IgD-negative memory B cell (primary cell): ENCODE results near the gene P2RY2. TPM values are rescaled to one million over a fixed set of nuclear protein-coding genes. Genes with fewer than 3 reads are reported as not detected.

Experiments
- H3K27ac Mint-ChIP-seq, 3 donors: one replicate each; pipeline ENCODE4 v1.8.0; 2020 to 2022; ENCODE audit warnings: mild to moderate bottlenecking in 3 of 3, mixed read lengths in 3 of 3, moderate library complexity in 1 of 3
- H3K27me3 Mint-ChIP-seq: one replicate; pipeline ENCODE4 v1.8.0; 2021; ENCODE audit warnings: mixed read lengths
- H3K36me3 Mint-ChIP-seq: one replicate; pipeline ENCODE4 v1.8.0; 2020; ENCODE audit warnings: mild to moderate bottlenecking, mixed read lengths
- H3K4me1 Mint-ChIP-seq, 3 donors: one replicate each; pipeline ENCODE4 v1.8.0; 2020 to 2022; ENCODE audit warnings: mixed read lengths in 3 of 3, mild to moderate bottlenecking in 1 of 3
- H3K4me3 Mint-ChIP-seq, 4 donors: one replicate each; pipeline ENCODE4 v1.8.0; 2020 to 2022; ENCODE audit warnings: mild to moderate bottlenecking in 4 of 4, mixed read lengths in 4 of 4, moderate library complexity in 3 of 4
- H3K9me3 Mint-ChIP-seq, 3 donors: one replicate each; pipeline ENCODE4 v1.8.0; 2020 to 2021; ENCODE audit warnings: mixed read lengths in 3 of 3, mild to moderate bottlenecking in 1 of 3
- polyA plus RNA-seq: library from polyadenylated mRNA; unstranded; fragments of 300-500 nt; fragmentation: Illumina TruSeq; gene quantifications from one replicate; pipeline ENCODE4 v1.2.3, GENCODE V29; 2021

P2RY2 gene
- polyA plus RNA-seq, result 0.13 TPM

DNA sequence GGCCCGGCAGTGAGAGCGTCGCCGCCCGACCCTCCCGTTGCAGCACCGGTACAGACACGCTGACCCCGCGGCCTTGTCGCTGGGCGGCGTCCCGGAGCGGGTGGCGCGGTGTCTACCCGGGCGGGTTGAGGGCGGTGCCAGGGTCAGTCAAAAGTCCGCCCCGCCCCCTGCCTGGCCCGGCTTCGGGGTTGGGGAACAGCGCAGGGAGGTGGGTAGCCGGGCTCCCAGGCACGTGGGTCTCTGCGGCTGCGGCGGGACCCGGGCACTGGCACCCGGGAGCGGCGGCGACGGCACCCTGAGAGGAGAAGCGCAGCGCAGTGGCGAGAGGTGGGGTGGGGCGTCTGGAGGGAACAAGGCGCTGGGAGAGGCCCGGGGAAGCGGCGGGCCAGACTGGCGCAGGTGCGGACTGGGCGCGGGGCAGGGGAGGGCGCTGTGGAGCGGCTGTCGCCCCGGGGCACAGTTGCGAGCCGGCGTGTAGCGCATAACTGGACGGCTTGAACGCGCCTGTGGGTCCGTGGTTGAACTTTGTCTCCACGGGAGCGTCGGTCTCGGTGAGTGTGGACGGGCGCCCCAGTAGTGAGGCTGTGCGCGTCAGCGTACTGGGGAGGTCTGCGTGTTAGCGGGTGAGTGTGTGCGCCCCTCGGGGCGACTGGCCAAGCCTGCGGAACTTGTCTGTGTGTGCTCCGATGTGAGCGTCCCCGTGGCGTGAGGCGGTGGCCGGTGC lies at the start of gene P2RY2:
Gene P2RY2 (plus strand): TSS at position 176 of the 724 bp plus-strand sequence. CDS start 15,879 bp downstream, outside the sequence.
- peaks cover 9 to 16% (median 10%) of the 10 kb centered on the region in 3 donors for H3K4me1 Mint-ChIP-seq
- peak within 1 kb of the TSS in 2 of 3 donors; percentile 18 to 57 for H3K27ac Mint-ChIP-seq
- H3K36me3 Mint-ChIP-seq, result peaks cover 1% of the 10 kb centered on the region
- peak within 1 kb of the TSS; percentile 51 to 88 (median 76) for H3K4me3 Mint-ChIP-seq
- no peaks in the 10 kb centered on the region for H3K9me3 Mint-ChIP-seq
- H3K27me3 Mint-ChIP-seq, result peaks cover 7% of the 10 kb centered on the region

- peaks cover 5% of the 10 kb centered on the region for H3K36me3 Mint-ChIP-seq
- no peaks in the 10 kb centered on the region for H3K9me3 Mint-ChIP-seq
- H3K4me1 Mint-ChIP-seq, result peaks cover 25 to 37% (median 33%) of the 10 kb centered on the region in 3 donors
- no peaks in the 10 kb centered on the region for H3K27me3 Mint-ChIP-seq
- H3K4me3 Mint-ChIP-seq, result no peak overlapping the region
- peak overlapping the region in 1 of 3 donors; percentile 33 for H3K27ac Mint-ChIP-seq
These were observed 49.0 kb upstream of the P2RY2 start for GRCh38 chr11:73168925-73169579.

GRCh38 chr11:73170140-73170539 lies 47.9 kb upstream of the P2RY2 start:
- Mint-ChIP-seq H3K4me1 (peaks cover 20 to 37% (median 31%) of the 10 kb centered on the region in 3 donors), H3K27me3 (no peaks in the 10 kb centered on the region), H3K36me3 (peaks cover 8% of the 10 kb centered on the region), H3K9me3 (no peaks in the 10 kb centered on the region), H3K4me3 (no peak overlapping the region), H3K27ac (no peak overlapping the region)

DNA sequence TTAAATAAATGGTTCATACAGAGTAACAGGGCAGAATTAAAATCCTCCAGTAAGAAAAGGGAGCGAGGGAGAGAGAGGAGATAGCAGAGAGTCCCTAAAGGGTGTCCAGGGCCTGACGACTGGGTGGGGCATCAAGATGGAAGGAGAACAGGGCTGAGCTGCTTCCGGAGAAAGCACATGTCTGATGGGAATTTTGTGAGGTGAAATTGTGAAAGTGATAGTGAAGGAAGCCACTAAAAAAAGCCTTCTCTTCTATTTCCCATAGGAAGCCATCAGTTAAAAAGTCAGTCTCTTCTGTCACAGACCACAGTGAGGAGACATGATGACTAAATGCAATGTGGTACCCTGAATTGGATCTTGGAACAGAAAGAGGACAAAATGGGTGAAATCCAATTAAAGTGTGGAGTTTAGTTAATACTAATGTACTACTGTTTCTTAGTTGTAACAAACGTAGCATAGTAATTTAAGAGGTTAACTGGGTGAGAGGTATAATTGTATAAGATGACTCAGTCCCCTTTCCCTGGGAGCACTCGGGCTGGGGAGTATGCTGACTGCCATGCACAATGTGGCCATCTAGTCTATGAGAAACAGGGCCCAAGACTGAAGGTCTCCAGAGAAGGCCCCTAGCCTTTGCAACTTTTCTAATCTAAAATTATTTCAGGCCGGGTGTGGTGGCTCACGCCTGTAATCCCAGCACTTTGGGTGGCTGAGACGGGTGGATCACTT lies 46.5 kb upstream of the P2RY2 start:
- no peaks in the 10 kb centered on the region for H3K9me3 Mint-ChIP-seq
- H3K27ac Mint-ChIP-seq, result peak overlapping the region in 1 of 3 donors; percentile 54
- H3K4me1 Mint-ChIP-seq, result peaks cover 29 to 44% (median 36%) of the 10 kb centered on the region in 3 donors

DNA sequence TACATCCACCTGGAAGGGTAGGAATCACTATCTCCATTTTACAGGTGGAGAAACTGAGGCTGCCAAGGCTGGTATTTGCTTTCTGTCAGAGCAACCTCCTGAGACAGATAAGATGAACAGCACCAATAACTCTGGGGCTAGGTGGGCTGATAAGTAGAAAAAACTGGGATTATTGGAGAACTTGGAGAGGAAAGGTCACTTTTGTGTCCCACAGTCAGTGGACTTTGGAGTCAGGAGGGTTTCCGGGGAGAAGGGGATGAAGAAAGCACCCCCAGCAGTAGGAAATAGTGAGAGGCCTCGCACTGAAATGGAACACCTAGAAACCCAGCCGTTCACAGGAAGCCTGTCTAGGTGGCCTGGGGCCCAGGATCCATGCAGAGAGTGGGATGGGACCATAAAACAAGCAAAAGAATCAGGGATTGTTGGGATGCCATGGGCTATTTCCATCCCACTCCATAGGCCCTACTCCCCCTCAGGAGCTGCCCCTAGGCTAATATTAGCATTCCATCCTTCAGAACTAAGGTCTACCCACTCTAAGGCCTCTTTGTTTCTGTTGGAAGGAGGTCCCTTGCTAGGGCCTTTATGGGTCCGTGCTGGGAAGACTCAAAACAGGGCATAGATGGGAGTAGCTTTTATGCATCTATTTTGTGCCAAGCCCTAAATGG lies 45.0 kb upstream of the P2RY2 start:
- Mint-ChIP-seq H3K9me3 (no peaks in the 10 kb centered on the region), H3K27me3 (no peaks in the 10 kb centered on the region), H3K27ac (no peak overlapping the region), H3K4me1 (peaks cover 33 to 45% (median 38%) of the 10 kb centered on the region in 3 donors), H3K4me3 (no peak overlapping the region), H3K36me3 (peaks cover 6% of the 10 kb centered on the region)

More for the DNA sequence above, 46.5 kb upstream of the P2RY2 start:
- Mint-ChIP-seq H3K4me3 (peak overlapping the region in 1 of 4 donors; percentile 5), H3K36me3 (peaks cover 6% of the 10 kb centered on the region), H3K27me3 (no peaks in the 10 kb centered on the region)

GRCh38 chr11:73173755-73174494 lies 44.2 kb upstream of the P2RY2 start:
- Mint-ChIP-seq H3K4me1 (peaks cover 32 to 44% (median 34%) of the 10 kb centered on the region in 3 donors), H3K27me3 (no peaks in the 10 kb centered on the region), H3K36me3 (peaks cover 6% of the 10 kb centered on the region), H3K4me3 (peak overlapping the region in 2 of 4 donors; percentile 8 to 47), H3K27ac (no peak overlapping the region), H3K9me3 (no peaks in the 10 kb centered on the region)

DNA sequence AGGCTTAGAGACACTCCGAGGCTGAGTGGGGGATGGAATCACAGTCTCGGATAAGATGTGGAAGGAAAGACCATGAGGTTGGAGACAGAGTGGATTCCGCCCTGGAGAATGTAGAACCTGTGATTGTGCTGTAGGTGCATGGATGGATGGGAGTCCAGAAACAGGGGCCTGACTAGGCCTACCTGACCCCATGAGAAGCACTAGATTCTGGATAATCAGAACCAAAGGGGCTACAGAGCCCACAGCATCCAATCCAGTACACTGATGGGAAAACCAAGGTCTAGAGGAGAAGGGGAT lies 43.6 kb upstream of the P2RY2 start:
- peaks cover 3% of the 10 kb centered on the region for H3K36me3 Mint-ChIP-seq
- no peaks in the 10 kb centered on the region for H3K27me3 Mint-ChIP-seq
- H3K4me1 Mint-ChIP-seq, result peaks cover 32 to 41% (median 34%) of the 10 kb centered on the region in 3 donors
- no peaks in the 10 kb centered on the region for H3K9me3 Mint-ChIP-seq
- H3K4me3 Mint-ChIP-seq, result peak overlapping the region in 1 of 4 donors; percentile 47
- H3K27ac Mint-ChIP-seq, result no peak overlapping the region

- peaks cover 29 to 38% (median 30%) of the 10 kb centered on the region in 3 donors for H3K4me1 Mint-ChIP-seq
- H3K9me3 Mint-ChIP-seq, result no peaks in the 10 kb centered on the region
- peaks cover 3% of the 10 kb centered on the region for H3K36me3 Mint-ChIP-seq
- peak overlapping the region in 1 of 3 donors; percentile 63 for H3K27ac Mint-ChIP-seq
- H3K4me3 Mint-ChIP-seq, result peak overlapping the region in 2 of 4 donors; percentile 65 to 91
- no peaks in the 10 kb centered on the region for H3K27me3 Mint-ChIP-seq
These were observed 42.4 kb upstream of the P2RY2 start for GRCh38 chr11:73175551-73176144.

GRCh38 chr11:73176145-73176873 lies 41.8 kb upstream of the P2RY2 start:
- Mint-ChIP-seq H3K27ac (peak overlapping the region in 2 of 3 donors; percentile 63 to 89), H3K4me3 (peak overlapping the region in 2 of 4 donors; percentile 65 to 91), H3K27me3 (no peaks in the 10 kb centered on the region), H3K36me3 (peaks cover 3% of the 10 kb centered on the region), H3K4me1 (peaks cover 26 to 37% (median 29%) of the 10 kb centered on the region in 3 donors), H3K9me3 (no peaks in the 10 kb centered on the region)

DNA sequence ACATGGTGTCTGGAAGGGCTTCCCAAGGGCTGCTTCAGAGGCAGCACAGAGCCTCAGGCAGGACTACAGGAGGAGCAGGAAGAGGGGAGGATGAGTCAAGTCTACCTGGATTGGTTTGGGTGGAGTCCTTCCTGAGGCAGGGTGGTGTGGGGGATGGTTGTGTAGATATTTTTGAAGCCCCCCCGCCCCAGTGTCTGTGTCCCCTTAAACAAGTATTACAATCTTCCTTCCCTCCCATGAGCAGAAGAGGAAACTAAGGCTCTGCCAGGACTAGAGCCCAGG lies 41.3 kb upstream of the P2RY2 start:
- peak overlapping the region in 2 of 4 donors; percentile 25 to 91 for H3K4me3 Mint-ChIP-seq

GRCh38 chr11:73177380-73177777 lies 40.7 kb upstream of the P2RY2 start:
- peaks cover 20 to 31% (median 24%) of the 10 kb centered on the region in 3 donors for H3K4me1 Mint-ChIP-seq
- H3K36me3 Mint-ChIP-seq, result peaks cover 3% of the 10 kb centered on the region
- no peak overlapping the region for H3K27ac Mint-ChIP-seq
- H3K4me3 Mint-ChIP-seq, result peak overlapping the region in 2 of 4 donors; percentile 28 to 37
- H3K9me3 Mint-ChIP-seq, result no peaks in the 10 kb centered on the region
- H3K27me3 Mint-ChIP-seq, result no peaks in the 10 kb centered on the region

More for the DNA sequence above, 41.3 kb upstream of the P2RY2 start:
- H3K27ac Mint-ChIP-seq, result peak overlapping the region in 1 of 3 donors; percentile 89
- H3K36me3 Mint-ChIP-seq, result peaks cover 3% of the 10 kb centered on the region
- H3K4me1 Mint-ChIP-seq, result peaks cover 21 to 32% (median 24%) of the 10 kb centered on the region in 3 donors
- no peaks in the 10 kb centered on the region for H3K9me3 Mint-ChIP-seq
- no peaks in the 10 kb centered on the region for H3K27me3 Mint-ChIP-seq

- Mint-ChIP-seq H3K27me3 (no peaks in the 10 kb centered on the region), H3K9me3 (no peaks in the 10 kb centered on the region), H3K4me3 (peak overlapping the region in 2 of 4 donors; percentile 36 to 37), H3K27ac (peak overlapping the region in 1 of 3 donors; percentile 79), H3K36me3 (peaks cover 3% of the 10 kb centered on the region), H3K4me1 (peaks cover 20 to 30% (median 24%) of the 10 kb centered on the region in 3 donors)
These were observed 40.1 kb upstream of the P2RY2 start for GRCh38 chr11:73177778-73178539.

GRCh38 chr11:73178681-73179080 lies 39.4 kb upstream of the P2RY2 start:
- peaks cover 20 to 27% (median 24%) of the 10 kb centered on the region in 3 donors for H3K4me1 Mint-ChIP-seq
- peak overlapping the region in 1 of 4 donors; percentile 37 for H3K4me3 Mint-ChIP-seq

More at GRCh38 chr11:73178681-73179080, 39.4 kb upstream of the P2RY2 start:
- Mint-ChIP-seq H3K27me3 (no peaks in the 10 kb centered on the region), H3K9me3 (no peaks in the 10 kb centered on the region), H3K36me3 (peaks cover 3% of the 10 kb centered on the region), H3K27ac (peak overlapping the region in 1 of 3 donors; percentile 79)
